ENCODE results near the gene ELOVL3. TPM values are rescaled to one million over a fixed set of nuclear protein-coding genes. Genes with fewer than 3 reads are reported as not detected.

Gene ELOVL3
- total RNA-seq, 1 experiment from 2014 or later, result 0.17 TPM

- TF ChIP-seq NR3C1 (CRISPR knock-in tag; conservative IDR thresholded peaks at IDR 0.05; ENCODE audit: low read depth) (no peak), PRDM15 (CRISPR knock-in tag; IDR thresholded peaks at IDR 0.05) (no peak), RELA (CRISPR knock-in tag; IDR thresholded peaks at IDR 0.05; ENCODE audit: borderline replicate concordance) (no peak), RORB (CRISPR knock-in tag; IDR thresholded peaks at IDR 0.05) (no peak), ETV6 (CRISPR knock-in tag; IDR thresholded peaks at IDR 0.05) (no peak), AR (CRISPR knock-in tag; IDR thresholded peaks at IDR 0.05) (no peak), ZBTB21 (CRISPR knock-in tag; IDR thresholded peaks at IDR 0.05; ENCODE audit: borderline replicate concordance) (no peak), MYBL2 (CRISPR knock-in tag; IDR thresholded peaks at IDR 0.05) (no peak), ZNF671 (CRISPR knock-in tag; IDR thresholded peaks at IDR 0.05) (no peak), SMAD4 (CRISPR knock-in tag; IDR thresholded peaks at IDR 0.05) (no peak)
These were observed 3.3 kb upstream of the ELOVL3 start (continued) for GRCh38 chr10:102222797-102223196.

- ATAC-seq (no peak), DNase-seq (ENCODE audit: low spot score) (no peak)
- Mint-ChIP-seq H3K36me3 (no peaks in the 10 kb centered on the region), H3K4me1 (peaks cover 8% of the 10 kb centered on the region; the same call in 1 of the 2 replicates), H3K27ac (no peak overlapping the region), H3K4me3 (peak overlapping the region; percentile 50), H3K27me3 (ENCODE audit: low read depth) (peaks cover 96% of the 10 kb centered on the region), H3K9me3 (no peaks in the 10 kb centered on the region)
- ChIA-PET POLR2A (interaction anchor here (0.6 to 0.9 kb wide), 2 partner anchors 57 to 237 kb away, joined by 3 to 4 read pairs; no protein-coding TSS in a partner anchor), CTCF (interaction anchor here (0.6 to 18.9 kb wide), 10 partner anchors 9 to 206 kb away, joined by 3 to 906 read pairs (median 4); partner anchors contain the start of gene CUEDC2)
- TF ChIP-seq TEAD1 (CRISPR knock-in tag; IDR thresholded peaks at IDR 0.05), result peak; percentile 32; the same call in 1 of the 2 replicates
- no peak for TF ChIP-seq FOXP1 (CRISPR knock-in tag; IDR thresholded peaks at IDR 0.05; ENCODE audit: borderline replicate concordance)
- no peak for TF ChIP-seq USF1 (CRISPR knock-in tag; IDR thresholded peaks at IDR 0.05)
- no peak for TF ChIP-seq MLX (CRISPR knock-in tag; IDR thresholded peaks at IDR 0.05)
- 0 out of 2 replicates have a peak, but pooled peaks have one; percentile 6 for TF ChIP-seq RELA (CRISPR knock-in tag; IDR thresholded peaks at IDR 0.05; ENCODE audit: borderline replicate concordance)
- TF ChIP-seq HMGA2 (CRISPR knock-in tag; IDR thresholded peaks at IDR 0.05), result no peak
- TF ChIP-seq MYBL2 (CRISPR knock-in tag; IDR thresholded peaks at IDR 0.05), result no peak
- no peak for TF ChIP-seq ATF3 (CRISPR knock-in tag; conservative IDR thresholded peaks at IDR 0.05)
- no peak for TF ChIP-seq ZNF263 (CRISPR knock-in tag; IDR thresholded peaks at IDR 0.05; ENCODE audit: low read depth)
These were observed 407 bp downstream of the ELOVL3 start for GRCh38 chr10:102226542-102226870.
